Testis (tissue), 2 donors: Measurements from ENCODE around the gene TRIOBP.

ENCODE experiments used
- POLR2A ChIP-seq: fragments of 450-650 bp; IDR thresholded peaks from one replicate; pipeline ENCODE4 v1.6.1; 2017; ENCODE audit warnings: antibody characterized with exemption, mild to moderate bottlenecking, moderate library complexity
- TF ChIP-seq, protein P1 (sequence below), 3 experiments: fragments of 450-650 bp in 2 of 3; fragments of 200-600 bp in 1 of 3; sonication (generic) in 1 of 3; IDR thresholded peaks; one replicate each; pipeline ENCODE4 v1.5.1; 2016 to 2019; ENCODE audit warnings: antibody characterized with exemption in 3 of 3, mild to moderate bottlenecking in 2 of 3, moderate library complexity in 1 of 3

- TF ChIP-seq, protein P1, sequence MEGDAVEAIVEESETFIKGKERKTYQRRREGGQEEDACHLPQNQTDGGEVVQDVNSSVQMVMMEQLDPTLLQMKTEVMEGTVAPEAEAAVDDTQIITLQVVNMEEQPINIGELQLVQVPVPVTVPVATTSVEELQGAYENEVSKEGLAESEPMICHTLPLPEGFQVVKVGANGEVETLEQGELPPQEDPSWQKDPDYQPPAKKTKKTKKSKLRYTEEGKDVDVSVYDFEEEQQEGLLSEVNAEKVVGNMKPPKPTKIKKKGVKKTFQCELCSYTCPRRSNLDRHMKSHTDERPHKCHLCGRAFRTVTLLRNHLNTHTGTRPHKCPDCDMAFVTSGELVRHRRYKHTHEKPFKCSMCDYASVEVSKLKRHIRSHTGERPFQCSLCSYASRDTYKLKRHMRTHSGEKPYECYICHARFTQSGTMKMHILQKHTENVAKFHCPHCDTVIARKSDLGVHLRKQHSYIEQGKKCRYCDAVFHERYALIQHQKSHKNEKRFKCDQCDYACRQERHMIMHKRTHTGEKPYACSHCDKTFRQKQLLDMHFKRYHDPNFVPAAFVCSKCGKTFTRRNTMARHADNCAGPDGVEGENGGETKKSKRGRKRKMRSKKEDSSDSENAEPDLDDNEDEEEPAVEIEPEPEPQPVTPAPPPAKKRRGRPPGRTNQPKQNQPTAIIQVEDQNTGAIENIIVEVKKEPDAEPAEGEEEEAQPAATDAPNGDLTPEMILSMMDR (IDR thresholded peaks at IDR 0.05): no peak
- no peak for TF ChIP-seq POLR2A
Observed at GRCh38 chr22:37676736-37677492, 19.9 kb upstream of the TRIOBP start.
